Uterus (tissue), 4 donors: ENCODE data around the gene PPARA. TPM values are rescaled to one million over a fixed set of nuclear protein-coding genes. Genes with fewer than 3 reads are reported as not detected.

Experiments
- DNase-seq, 2 donors: peaks; one replicate each; pipeline ENCODE4 v3.0.0-alpha.2; 2019 to 2020
- H3K27ac ChIP-seq, 2 donors: fragments of 200-600 bp; sonication (generic); 1 replicate in 1 of 2; 2 replicates in 1 of 2; pipeline ENCODE4 v1.5.1; 2016 to 2018
- H3K27me3 ChIP-seq, 2 donors: fragments of 200-600 bp; sonication (generic); one replicate each; pipeline ENCODE4 v1.5.1; 2018 to 2019; ENCODE audit warnings: control low read depth in 1 of 2
- H3K36me3 ChIP-seq, 2 donors: fragments of 200-600 bp; sonication (generic); one replicate each; pipeline ENCODE4 v1.5.1; 2019; ENCODE audit warnings: control low read depth in 1 of 2
- H3K4me1 ChIP-seq, 2 donors: fragments of 200-600 bp; sonication (generic); one replicate each; pipeline ENCODE4 v1.5.1; 2018 to 2019; ENCODE audit warnings: control low read depth in 1 of 2
- H3K4me3 ChIP-seq, 2 donors: fragments of 200-600 bp; sonication (generic); 1 replicate in 1 of 2; 2 replicates in 1 of 2; pipeline ENCODE4 v1.5.1; 2018 to 2019; ENCODE audit warnings: mild to moderate bottlenecking in 1 of 2
- H3K9me3 ChIP-seq, 2 donors: fragments of 200-600 bp; sonication (generic); one replicate each; pipeline ENCODE4 v1.5.1; 2019; ENCODE audit warnings: control low read depth in 1 of 2
- POLR2A ChIP-seq, 2 donors: fragments of 450-650 bp; IDR thresholded peaks; one replicate each; pipeline ENCODE4 v1.6.1; 2016; ENCODE audit warnings: antibody characterized with exemption in 2 of 2, mild to moderate bottlenecking in 1 of 2, moderate library complexity in 1 of 2
- intact Hi-C: fragments of 100-400 bp; cut with DNase I; formaldehyde crosslinking; loops from one replicate; pipeline ENCODE4 v1.15.1; 2023; ENCODE audit warnings: low total_unique reads
- total RNA-seq, 4 donors: library from RNA; depleted of rRNA in 3 of 4; stranded (reverse); fragments of >200 nt in 3 of 4; gene quantifications; one replicate each; pipeline versions ENCODE4 v1.1.0 to v1.2.4, GENCODE V29; 2014 to 2023
- TF ChIP-seq, protein P1 (sequence below), 4 experiments: fragments of 200-600 bp in 2 of 4; fragments of 450-650 bp in 2 of 4; sonication (generic) in 2 of 4; IDR thresholded peaks; one replicate each; pipeline ENCODE4 v1.5.1; 2016 to 2019; ENCODE audit warnings: antibody characterized with exemption in 4 of 4, mild to moderate bottlenecking in 2 of 4, moderate library complexity in 1 of 4
- donor health status: DM: yes; HTN: yes; CAD: no.

PPARA gene
- total RNA-seq, 4 donors from 2014 or later: 1.8 to 24.8 (median 14.0) TPM

DNA sequence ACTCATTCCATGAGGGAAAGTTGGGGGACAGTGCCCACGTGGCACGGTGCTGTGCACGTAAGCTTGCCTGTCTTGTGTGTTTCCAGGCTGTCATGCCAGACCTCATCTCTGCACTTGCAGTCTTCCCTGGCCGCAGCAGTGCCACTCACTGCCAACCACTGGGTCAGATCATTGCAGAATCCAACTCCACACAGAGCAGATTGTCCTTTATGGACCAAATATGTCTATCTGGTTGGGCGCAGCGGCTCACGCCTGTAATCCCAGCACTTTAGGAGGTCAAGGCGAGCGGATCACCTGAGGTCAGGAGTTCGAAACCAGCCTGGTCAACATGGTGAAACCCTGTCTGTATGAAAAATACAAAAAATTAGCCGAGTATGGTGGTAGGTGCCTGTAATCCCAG, 4.4 kb upstream of the PPARA start:
- Histone ChIP-seq H3K9me3 (no peaks in the 10 kb centered on the region), H3K36me3 (no peaks in the 10 kb centered on the region), H3K27me3 (no peaks in the 10 kb centered on the region), H3K27ac (no peak overlapping the region), H3K4me3 (no peak overlapping the region), H3K4me1 (no peaks in the 10 kb centered on the region)
- TF ChIP-seq, protein P1, sequence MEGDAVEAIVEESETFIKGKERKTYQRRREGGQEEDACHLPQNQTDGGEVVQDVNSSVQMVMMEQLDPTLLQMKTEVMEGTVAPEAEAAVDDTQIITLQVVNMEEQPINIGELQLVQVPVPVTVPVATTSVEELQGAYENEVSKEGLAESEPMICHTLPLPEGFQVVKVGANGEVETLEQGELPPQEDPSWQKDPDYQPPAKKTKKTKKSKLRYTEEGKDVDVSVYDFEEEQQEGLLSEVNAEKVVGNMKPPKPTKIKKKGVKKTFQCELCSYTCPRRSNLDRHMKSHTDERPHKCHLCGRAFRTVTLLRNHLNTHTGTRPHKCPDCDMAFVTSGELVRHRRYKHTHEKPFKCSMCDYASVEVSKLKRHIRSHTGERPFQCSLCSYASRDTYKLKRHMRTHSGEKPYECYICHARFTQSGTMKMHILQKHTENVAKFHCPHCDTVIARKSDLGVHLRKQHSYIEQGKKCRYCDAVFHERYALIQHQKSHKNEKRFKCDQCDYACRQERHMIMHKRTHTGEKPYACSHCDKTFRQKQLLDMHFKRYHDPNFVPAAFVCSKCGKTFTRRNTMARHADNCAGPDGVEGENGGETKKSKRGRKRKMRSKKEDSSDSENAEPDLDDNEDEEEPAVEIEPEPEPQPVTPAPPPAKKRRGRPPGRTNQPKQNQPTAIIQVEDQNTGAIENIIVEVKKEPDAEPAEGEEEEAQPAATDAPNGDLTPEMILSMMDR (IDR thresholded peaks at IDR 0.05): no peak
- no peak for TF ChIP-seq POLR2A (IDR thresholded peaks at IDR 0.05)
- no peak for DNase-seq
- intact Hi-C loops: no loop called here

DNA sequence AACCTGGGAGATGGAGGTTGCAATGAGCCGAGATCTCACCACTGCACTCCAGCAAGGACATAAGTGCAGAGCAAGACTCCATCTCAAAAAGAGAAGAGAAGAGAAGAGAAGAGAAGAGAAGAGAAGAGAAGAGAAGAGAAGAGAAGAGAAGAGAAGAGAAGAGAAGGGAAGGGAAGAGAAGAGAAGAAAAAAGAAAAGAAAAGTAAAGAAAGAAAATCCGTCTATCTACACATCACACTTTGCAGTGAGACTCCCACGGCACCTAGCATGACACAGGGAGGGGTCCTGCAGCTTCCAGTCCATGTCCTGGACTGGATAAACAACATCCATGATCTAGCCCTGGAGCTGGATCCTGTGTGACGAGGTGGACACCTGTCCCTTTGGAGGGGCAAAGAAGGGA, 4.0 kb upstream of the PPARA start:
- H3K4me3 ChIP-seq: no peak overlapping the region
- no peak for DNase-seq
- H3K27ac ChIP-seq: no peak overlapping the region
- H3K36me3 ChIP-seq: no peaks in the 10 kb centered on the region
- intact Hi-C loops: no loop called here
- H3K4me1 ChIP-seq: no peaks in the 10 kb centered on the region
- no peak for TF ChIP-seq POLR2A (IDR thresholded peaks at IDR 0.05)
- TF ChIP-seq, protein P1 (IDR thresholded peaks at IDR 0.05): no peak
- no peaks in the 10 kb centered on the region for H3K27me3 ChIP-seq
- no peaks in the 10 kb centered on the region for H3K9me3 ChIP-seq

DNA sequence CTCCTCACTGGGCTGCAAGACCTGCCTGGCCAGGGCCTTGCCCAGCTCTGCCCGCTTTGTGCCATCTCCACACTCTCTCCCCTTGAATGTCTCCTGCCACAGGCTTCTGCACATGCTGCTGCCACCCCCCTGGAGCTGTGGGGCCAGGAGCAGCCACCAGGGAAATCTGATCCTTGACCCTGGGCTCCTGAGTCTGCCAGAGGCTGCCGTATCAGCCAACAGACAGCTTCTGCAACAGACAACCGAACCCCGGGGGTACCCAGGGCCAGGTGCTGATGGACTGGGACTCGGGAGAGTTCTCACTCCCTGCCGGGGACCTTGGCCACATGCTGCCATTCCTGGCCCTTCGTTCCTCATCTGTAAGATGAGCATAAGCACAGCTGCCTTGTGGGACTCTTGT, 3.3 kb upstream of the PPARA start:
- TF ChIP-seq, protein P1 (IDR thresholded peaks at IDR 0.05): no peak
- TF ChIP-seq POLR2A (IDR thresholded peaks at IDR 0.05): no peak
- H3K36me3 ChIP-seq: no peaks in the 10 kb centered on the region
- no peaks in the 10 kb centered on the region for H3K27me3 ChIP-seq
- intact Hi-C loops: no loop called here
- no peaks in the 10 kb centered on the region for H3K9me3 ChIP-seq
- no peak overlapping the region for H3K4me3 ChIP-seq
- peaks cover 0 to 4% of the 10 kb centered on the region in 2 donors for H3K4me1 ChIP-seq
- peak overlapping the region in 1 of 2 donors; percentile 94 for H3K27ac ChIP-seq
- no peak for DNase-seq

DNA sequence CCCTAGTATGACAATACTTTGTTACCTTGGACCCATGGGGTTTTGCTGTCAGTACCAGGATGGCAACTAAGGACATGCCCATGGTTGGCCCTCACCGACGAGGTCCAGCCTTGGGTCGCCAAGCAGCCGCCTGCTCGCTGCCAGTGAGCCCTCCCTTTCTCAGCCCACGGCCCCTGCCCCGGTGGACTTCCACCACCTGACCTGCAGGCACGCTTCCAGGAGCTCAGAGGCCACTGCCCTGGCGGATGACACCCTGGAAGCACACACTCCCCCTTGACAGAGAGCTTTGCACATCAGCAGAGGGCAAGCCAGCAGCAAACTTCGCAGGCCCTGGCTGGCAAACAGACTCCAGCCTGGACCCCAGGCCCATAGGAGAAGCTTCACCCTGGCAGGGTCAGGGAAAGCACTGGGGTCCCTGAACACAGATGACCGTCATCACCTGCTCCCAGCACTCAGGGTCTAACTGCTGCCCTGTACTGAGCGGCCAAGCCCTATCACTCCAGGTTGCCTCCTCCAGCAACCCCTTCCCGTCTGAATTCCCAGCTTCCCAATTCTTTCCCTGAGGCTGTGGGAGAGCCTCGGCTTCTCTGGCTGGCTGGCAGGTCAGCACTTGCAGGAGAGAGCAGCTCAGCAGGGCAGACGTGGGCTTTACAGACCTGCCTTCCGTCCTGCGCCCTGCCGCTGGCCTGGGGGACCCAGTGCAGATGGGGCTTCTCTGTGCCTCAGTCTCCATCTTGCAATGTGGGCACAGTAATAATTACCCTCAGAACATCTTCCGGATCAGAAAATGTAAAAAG, 2.7 kb upstream of the PPARA start:
- Histone ChIP-seq H3K27ac (peak overlapping the region in 1 of 2 donors; percentile 94), H3K4me1 (peaks cover 0 to 8% of the 10 kb centered on the region in 2 donors), H3K36me3 (no peaks in the 10 kb centered on the region), H3K9me3 (no peaks in the 10 kb centered on the region), H3K4me3 (no peak overlapping the region), H3K27me3 (no peaks in the 10 kb centered on the region)
- TF ChIP-seq POLR2A (IDR thresholded peaks at IDR 0.05): no peak
- TF ChIP-seq, protein P1 (IDR thresholded peaks at IDR 0.05): no peak
- peak in 1 of 2 donors; percentile 13 for DNase-seq
- intact Hi-C loops: no loop called here

DNA sequence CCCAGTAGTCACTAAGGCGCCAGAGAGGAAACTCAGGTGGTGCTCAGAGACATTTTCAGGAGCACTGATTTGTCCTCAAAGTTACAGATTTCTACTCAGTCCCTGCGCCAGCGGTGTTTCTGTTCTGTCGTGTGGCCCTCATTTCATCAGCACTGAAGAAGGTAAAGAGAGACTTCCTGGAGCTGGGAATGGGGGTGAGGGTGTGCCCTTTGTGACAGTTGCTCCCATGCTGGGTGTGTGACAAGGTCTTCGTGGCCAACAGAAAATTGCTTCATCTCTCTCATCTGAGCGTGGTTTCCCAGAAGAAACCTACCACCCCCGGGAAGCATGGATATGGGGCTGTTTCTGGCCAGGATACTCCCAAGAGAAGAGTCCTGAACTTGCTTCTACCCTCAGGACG, 2.0 kb upstream of the PPARA start:
- no peak for TF ChIP-seq POLR2A (IDR thresholded peaks at IDR 0.05)
- TF ChIP-seq, protein P1 (IDR thresholded peaks at IDR 0.05): no peak
- H3K27me3 ChIP-seq: no peaks in the 10 kb centered on the region
- DNase-seq: peak in 1 of 2 donors; percentile 12
- H3K4me3 ChIP-seq: no peak overlapping the region
- intact Hi-C loops: no loop called here
- H3K9me3 ChIP-seq: no peaks in the 10 kb centered on the region
- H3K27ac ChIP-seq: peak overlapping the region; percentile 90 to 94
- no peaks in the 10 kb centered on the region for H3K36me3 ChIP-seq
- H3K4me1 ChIP-seq: peaks cover 0 to 8% of the 10 kb centered on the region in 2 donors
